T-helper 2 cell treated with Interferon-gamma antibody and Interleukin-4, amounts not matched to agents 5 μg/mL and 100 μg/mL, for 36 hours (primary cell): ENCODE data around the gene LAMTOR3.
"Not testable (repeated sequence)": the region's sequence is repeated elsewhere in the genome, so short reads cannot be mapped to it uniquely, and the experiment has no call there.

Experiments
- DNase-seq: peaks from one replicate; pipeline ENCODE4 v3.0.0; 2021; ENCODE audit warnings: low spot score
- H3K27ac Mint-ChIP-seq: one replicate; pipeline ENCODE4 v1.8.0; 2021; ENCODE audit warnings: mild to moderate bottlenecking, mixed read lengths
- H3K27me3 Mint-ChIP-seq: one replicate; pipeline ENCODE4 v1.8.0; 2021; ENCODE audit warnings: low read depth, mixed read lengths
- H3K36me3 Mint-ChIP-seq: one replicate; pipeline ENCODE4 v1.8.0; 2021; ENCODE audit warnings: low read depth, mixed read lengths
- H3K4me1 Mint-ChIP-seq: one replicate; pipeline ENCODE4 v1.8.0; 2021; ENCODE audit warnings: low read depth, mixed read lengths
- H3K4me3 Mint-ChIP-seq: one replicate; pipeline ENCODE4 v1.8.0; 2022; ENCODE audit warnings: mild to moderate bottlenecking, moderate library complexity, mixed read lengths
- H3K9me3 Mint-ChIP-seq: one replicate; pipeline ENCODE4 v1.8.0; 2021; ENCODE audit warnings: mixed read lengths

LAMTOR3 gene

GRCh38 chr4:99834569-99834968 lies 59.7 kb downstream of the LAMTOR3 start:
- no peak overlapping the region for H3K4me3 Mint-ChIP-seq
- no peaks in the 10 kb centered on the region for H3K9me3 Mint-ChIP-seq
- peaks cover 2% of the 10 kb centered on the region for H3K4me1 Mint-ChIP-seq
- no peak for DNase-seq
- no peaks in the 10 kb centered on the region for H3K27me3 Mint-ChIP-seq
- peaks cover 35% of the 10 kb centered on the region for H3K36me3 Mint-ChIP-seq
- H3K27ac Mint-ChIP-seq, result no peak overlapping the region

GRCh38 chr4:99833756-99834155 lies 60.5 kb downstream of the LAMTOR3 start:
- Mint-ChIP-seq H3K27ac (no peak overlapping the region), H3K4me3 (no peak overlapping the region), H3K4me1 (peaks cover 2% of the 10 kb centered on the region), H3K9me3 (no peaks in the 10 kb centered on the region), H3K36me3 (peaks cover 28% of the 10 kb centered on the region), H3K27me3 (no peaks in the 10 kb centered on the region)
- DNase-seq, result no peak

GRCh38 chr4:99832758-99833157 lies 61.5 kb downstream of the LAMTOR3 start:
- DNase-seq, result no peak
- peaks cover 27% of the 10 kb centered on the region for H3K36me3 Mint-ChIP-seq
- H3K4me3 Mint-ChIP-seq, result no peak overlapping the region
- H3K4me1 Mint-ChIP-seq, result peaks cover 6% of the 10 kb centered on the region
- no peaks in the 10 kb centered on the region for H3K27me3 Mint-ChIP-seq
- H3K27ac Mint-ChIP-seq, result no peak overlapping the region
- H3K9me3 Mint-ChIP-seq, result no peaks in the 10 kb centered on the region

- peaks cover 30% of the 10 kb centered on the region for H3K36me3 Mint-ChIP-seq
- H3K4me1 Mint-ChIP-seq, result peaks cover 10% of the 10 kb centered on the region
- DNase-seq, result no peak
- H3K27ac Mint-ChIP-seq, result no peak overlapping the region
- no peaks in the 10 kb centered on the region for H3K9me3 Mint-ChIP-seq
- H3K4me3 Mint-ChIP-seq, result no peak overlapping the region
- no peaks in the 10 kb centered on the region for H3K27me3 Mint-ChIP-seq
These were observed 61.9 kb downstream of the LAMTOR3 start for GRCh38 chr4:99832321-99832720.

- not testable (repeated sequence) for DNase-seq, H3K4me3 Mint-ChIP-seq, H3K27ac Mint-ChIP-seq, H3K27me3 Mint-ChIP-seq, H3K9me3 Mint-ChIP-seq
- peaks cover 16% of the 10 kb centered on the region for H3K36me3 Mint-ChIP-seq
- H3K4me1 Mint-ChIP-seq, result peaks cover 23% of the 10 kb centered on the region
These were observed 64.2 kb downstream of the LAMTOR3 start for GRCh38 chr4:99830051-99830450.

GRCh38 chr4:99828477-99828876 lies 65.8 kb downstream of the LAMTOR3 start:
- peaks cover 32% of the 10 kb centered on the region for H3K4me1 Mint-ChIP-seq
- H3K36me3 Mint-ChIP-seq, result peaks cover 19% of the 10 kb centered on the region
- no peaks in the 10 kb centered on the region for H3K9me3 Mint-ChIP-seq
- DNase-seq, result no peak
- no peak overlapping the region for H3K4me3 Mint-ChIP-seq
- H3K27ac Mint-ChIP-seq, result no peak overlapping the region
- no peaks in the 10 kb centered on the region for H3K27me3 Mint-ChIP-seq
